Left lung (tissue), 10 donors: Measurements from ENCODE around the gene USP32. TPM values are rescaled to one million over a fixed set of nuclear protein-coding genes. Genes with fewer than 3 reads are reported as not detected.
"Not testable (repeated sequence)": the region's sequence is repeated elsewhere in the genome, so short reads cannot be mapped to it uniquely, and the experiment has no call there.

Source experiments
- ATAC-seq: fragments of 200-7000 bp; cut with Tn5 transposase; one replicate; pipeline ENCODE4 v1.9.1; 2020; ENCODE audit warnings: moderate library complexity
- DNase-seq, 4 donors: peaks; one replicate each; pipeline ENCODE4 v3.0.0-alpha.2; 2013 to 2020
- H3K27ac ChIP-seq, 2 donors: fragments of 200-600 bp; sonication (generic) in 1 of 2; one replicate each; pipeline versions ENCODE4 v1.5.0 to v1.8.0; 2020 to 2021
- H3K27me3 ChIP-seq, 2 donors: fragments of 200-600 bp; sonication (generic) in 1 of 2; one replicate each; pipeline versions ENCODE4 v1.5.0 to v1.8.0; 2020 to 2021
- H3K36me3 ChIP-seq, 2 donors: fragments of 200-600 bp; sonication (generic) in 1 of 2; one replicate each; pipeline versions ENCODE4 v1.5.0 to v1.8.0; 2020 to 2021
- H3K4me1 ChIP-seq, 2 donors: fragments of 200-600 bp; one replicate each; pipeline ENCODE4 v1.8.0; 2021
- H3K4me3 ChIP-seq, 2 donors: fragments of 200-600 bp; sonication (generic) in 1 of 2; one replicate each; pipeline versions ENCODE4 v1.5.0 to v1.8.0; 2020 to 2021; ENCODE audit warnings: mild to moderate bottlenecking in 1 of 2
- H3K9me3 ChIP-seq, 2 donors: fragments of 200-600 bp; sonication (generic) in 1 of 2; one replicate each; pipeline versions ENCODE4 v1.5.0 to v1.8.0; 2020 to 2021
- CTCF ChIP-seq, 2 donors: fragments of 200-600 bp; sonication (generic) in 1 of 2; IDR thresholded peaks; one replicate each; pipeline versions ENCODE4 v1.5.0 to v1.8.0; 2021; ENCODE audit warnings: antibody characterized with exemption in 2 of 2
- intact Hi-C, 2 donors: fragments of 100-400 bp; cut with DNase I; formaldehyde crosslinking; loops; one replicate each; pipeline versions ENCODE4 v1.11.2 to v1.14.2; 2022
- polyA plus RNA-seq, 6 donors: library from polyadenylated mRNA; unstranded; fragments of 120-200 nt; gene quantifications; one replicate each; pipeline ENCODE4 v1.2.1, GENCODE V29; 2013; ENCODE audit not compliant: insufficient read length in 6 of 6
- total RNA-seq, 2 donors: library from RNA; stranded (reverse); fragmentation: NEBNext Ultra II Directional; extraction: Animal tissue kit (Norgen Biotek cat#: 25700); gene quantifications; one replicate each; pipeline ENCODE4 v1.2.1, GENCODE V29; 2021
- donor health status: DM: no; HTN: yes; CAD: no.
- donor health status: DM: no; HTN: no; CAD: no.

The USP32 gene
- total and polyA plus RNA-seq, 8 donors = 30.7 to 73.2 (median 37.7) TPM

- ATAC-seq = peak; percentile 98
- intact Hi-C loops = no loop called here
- peak; percentile 63 to 95 (median 69) for DNase-seq
- Histone ChIP-seq H3K4me3 (peak overlapping the region; percentile 45 to 52), H3K4me1 (peaks cover 0 to 14% of the 10 kb centered on the region in 2 donors), H3K27me3 (no peaks in the 10 kb centered on the region), H3K27ac (peak overlapping the region in 1 of 2 donors; percentile 62), H3K36me3 (no peaks in the 10 kb centered on the region), H3K9me3 (no peaks in the 10 kb centered on the region)
- TF ChIP-seq CTCF (IDR thresholded peaks at IDR 0.05) = peak; percentile 90 to 98
These were observed 29.6 kb upstream of the USP32 start for GRCh38 chr17:60421273-60422161.

GRCh38 chr17:60419875-60420274 is 27.9 kb upstream of the USP32 start:
- intact Hi-C loops, H3K27me3 ChIP-seq, DNase-seq, H3K4me3 ChIP-seq, H3K9me3 ChIP-seq, ATAC-seq, H3K36me3 ChIP-seq, H3K27ac ChIP-seq: not testable (repeated sequence)
- H3K4me1 ChIP-seq = peaks cover 0 to 14% of the 10 kb centered on the region in 2 donors

GRCh38 chr17:60419003-60419402 is 27.1 kb upstream of the USP32 start:
- H3K9me3 ChIP-seq, H3K4me3 ChIP-seq, H3K36me3 ChIP-seq, H3K27me3 ChIP-seq, H3K27ac ChIP-seq, DNase-seq, ATAC-seq, intact Hi-C loops: not testable (repeated sequence)
- H3K4me1 ChIP-seq = peaks cover 0 to 14% of the 10 kb centered on the region in 2 donors

GRCh38 chr17:60416368-60416925 is 24.5 kb upstream of the USP32 start:
- no peak overlapping the region for H3K4me3 ChIP-seq
- intact Hi-C loops = no loop called here
- DNase-seq (no peak), ATAC-seq (no peak)
- TF ChIP-seq CTCF (IDR thresholded peaks at IDR 0.05) = no peak
- no peak overlapping the region for H3K27ac ChIP-seq
- H3K9me3 ChIP-seq = no peaks in the 10 kb centered on the region
- no peaks in the 10 kb centered on the region for H3K36me3 ChIP-seq
- peaks cover 0 to 7% of the 10 kb centered on the region in 2 donors for H3K4me1 ChIP-seq
- H3K27me3 ChIP-seq = no peaks in the 10 kb centered on the region

GRCh38 chr17:60415146-60415545 is 23.2 kb upstream of the USP32 start:
- no peaks in the 10 kb centered on the region for H3K9me3 ChIP-seq

More at GRCh38 chr17:60415146-60415545, 23.2 kb upstream of the USP32 start:
- Histone ChIP-seq H3K27me3 (no peaks in the 10 kb centered on the region), H3K36me3 (no peaks in the 10 kb centered on the region), H3K27ac (no peak overlapping the region), H3K4me1 (no peaks in the 10 kb centered on the region), H3K4me3 (no peak overlapping the region)
- TF ChIP-seq CTCF (IDR thresholded peaks at IDR 0.05) = no peak
- intact Hi-C loops = no loop called here
- no peak for ATAC-seq
- DNase-seq = no peak
